Activated CD4-positive, alpha-beta T cell treated with anti-CD3 and anti-CD28 coated beads, Interleukin-2, amount 10 ng/mL, durations not matched to agents 24 days and 14 days (primary cell): ENCODE measurements around the gene FOXO4. TPM values are rescaled to one million over a fixed set of nuclear protein-coding genes. Genes with fewer than 3 reads are reported as not detected.

ENCODE experiments used
- DNase-seq: peaks from one replicate; pipeline ENCODE4 v3.0.0; 2022
- H3K27ac Mint-ChIP-seq: one replicate; pipeline ENCODE4 v1.8.0; 2022; ENCODE audit warnings: mild to moderate bottlenecking, mixed read lengths
- H3K27me3 Mint-ChIP-seq: one replicate; pipeline ENCODE4 v1.8.0; 2022; ENCODE audit warnings: mixed read lengths
- H3K36me3 Mint-ChIP-seq: one replicate; pipeline ENCODE4 v1.8.0; 2022; ENCODE audit warnings: low read depth, mild to moderate bottlenecking, mixed read lengths
- H3K4me1 Mint-ChIP-seq: one replicate; pipeline ENCODE4 v1.8.0; 2021; ENCODE audit warnings: mixed read lengths
- H3K4me3 Mint-ChIP-seq: one replicate; pipeline ENCODE4 v1.8.0; 2022; ENCODE audit warnings: mild to moderate bottlenecking, moderate library complexity, mixed read lengths
- H3K9me3 Mint-ChIP-seq: one replicate; pipeline ENCODE4 v1.8.0; 2021; ENCODE audit warnings: mixed read lengths
- intact Hi-C: fragments of 100-400 bp; cut with micrococcal nuclease; formaldehyde crosslinking; loops from one replicate; pipeline ENCODE4 v1.15.1; 2023
- total RNA-seq: library from RNA; stranded (reverse); gene quantifications from 2 replicates; pipeline ENCODE4 v1.2.3, GENCODE V29; 2022

The FOXO4 gene
- total RNA-seq, 1 donor from 2014 or later: 9.8 TPM

DNA sequence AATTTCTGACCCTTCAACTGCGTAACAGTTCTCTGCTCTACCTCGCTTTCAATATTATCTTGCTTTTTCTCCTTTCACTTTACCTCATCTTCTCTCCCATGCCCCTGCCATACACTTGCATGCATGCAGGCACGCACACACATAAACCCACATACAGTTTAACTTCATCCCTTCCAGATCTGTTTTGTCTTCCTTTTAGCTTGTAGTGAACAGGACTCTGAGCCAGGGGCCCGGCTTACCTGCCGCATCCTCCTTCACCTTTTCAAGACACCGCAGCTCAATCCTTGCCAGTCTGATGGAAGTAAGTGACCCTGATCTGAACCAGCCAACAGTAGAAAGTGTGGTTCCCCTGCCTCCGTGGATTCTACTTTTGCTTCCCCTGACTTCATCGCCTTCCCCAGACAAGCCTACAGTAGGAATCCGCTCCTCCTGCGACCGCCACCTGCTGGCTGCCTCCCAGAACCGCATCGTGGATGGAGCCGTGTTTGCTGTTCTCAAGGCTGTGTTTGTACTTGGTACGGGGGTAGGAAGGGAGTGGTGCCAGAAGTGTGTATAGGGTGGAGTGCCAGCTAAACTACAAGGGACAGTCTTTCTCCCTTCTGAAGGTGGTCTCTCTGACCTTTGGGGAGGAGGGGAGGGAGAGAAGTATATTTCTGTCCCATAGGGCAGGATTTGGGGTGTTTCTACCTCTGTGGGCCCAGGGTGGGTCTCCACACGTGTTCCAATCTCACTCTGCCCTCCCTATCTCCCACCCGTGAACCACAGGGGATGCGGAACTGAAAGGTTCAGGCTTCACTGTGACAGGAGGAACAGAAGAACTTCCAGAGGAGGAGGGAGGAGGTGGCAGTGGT is 33.5 kb downstream of the FOXO4 start:
- H3K27me3 Mint-ChIP-seq: no peaks in the 10 kb centered on the region
- H3K27ac Mint-ChIP-seq: peak overlapping the region; percentile 80
- H3K36me3 Mint-ChIP-seq: peaks cover 55% of the 10 kb centered on the region
- intact Hi-C loops: loop anchor here (1.0 kb wide), 2 partner anchors 31 to 61 kb away; partner anchors contain the start of gene SNX12
- peak; percentile 92 for DNase-seq
- peaks cover 16% of the 10 kb centered on the region for H3K4me1 Mint-ChIP-seq
- H3K4me3 Mint-ChIP-seq: peak overlapping the region; percentile 59
- no peaks in the 10 kb centered on the region for H3K9me3 Mint-ChIP-seq

- H3K27me3 Mint-ChIP-seq: no peaks in the 10 kb centered on the region
- H3K9me3 Mint-ChIP-seq: no peaks in the 10 kb centered on the region
- H3K36me3 Mint-ChIP-seq: peaks cover 59% of the 10 kb centered on the region
- intact Hi-C loops: no loop called here
- peak overlapping the region; percentile 11 for H3K27ac Mint-ChIP-seq
- DNase-seq: no peak
- no peak overlapping the region for H3K4me3 Mint-ChIP-seq
- H3K4me1 Mint-ChIP-seq: peaks cover 14% of the 10 kb centered on the region
Observed at GRCh38 chrX:71131510-71131909, 35.9 kb downstream of the FOXO4 start.

DNA sequence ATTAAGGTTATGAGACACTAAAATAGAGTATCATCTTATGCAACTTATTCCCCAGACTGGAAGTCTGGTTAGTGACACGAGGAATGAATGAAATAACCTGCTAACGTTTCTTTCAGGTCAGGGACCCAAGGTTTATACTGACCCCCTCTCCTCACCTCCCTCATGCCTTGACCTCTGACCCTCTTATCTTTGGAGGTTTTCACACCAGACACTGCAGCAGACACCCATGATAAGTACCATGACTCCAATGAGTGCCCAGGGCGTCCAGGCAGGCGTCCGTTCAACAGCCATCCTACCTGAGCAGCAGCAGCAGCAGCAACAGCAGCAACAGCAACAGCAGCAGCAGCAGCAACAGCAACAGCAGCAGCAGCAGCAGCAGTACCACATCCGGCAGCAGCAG is 44.8 kb downstream of the FOXO4 start:
- Mint-ChIP-seq H3K4me3 (no peak overlapping the region), H3K4me1 (peaks cover 4% of the 10 kb centered on the region), H3K36me3 (peaks cover 37% of the 10 kb centered on the region), H3K27me3 (no peaks in the 10 kb centered on the region), H3K27ac (no peak overlapping the region), H3K9me3 (no peaks in the 10 kb centered on the region)
- intact Hi-C loops: no loop called here
- DNase-seq: no peak

DNA sequence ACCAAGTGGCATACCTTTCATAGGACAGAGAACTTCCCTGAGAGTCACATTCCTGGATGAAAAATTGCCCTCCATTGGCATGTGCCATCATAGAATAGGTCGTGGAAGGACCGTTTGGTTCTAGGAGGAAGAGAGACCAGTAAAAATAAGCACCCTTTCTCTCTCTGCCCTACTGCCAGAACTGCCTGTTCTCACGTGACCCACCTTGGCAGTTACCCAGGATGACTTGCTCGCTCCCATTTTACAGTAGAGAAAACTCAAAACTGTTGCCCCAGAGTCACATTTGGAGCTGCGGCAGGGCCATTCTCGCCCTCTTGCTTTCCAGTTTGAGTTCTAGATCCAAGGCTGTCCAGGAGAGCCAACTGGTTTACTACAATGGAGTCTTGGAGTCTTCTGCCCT is 47.9 kb downstream of the FOXO4 start:
- Mint-ChIP-seq H3K27me3 (no peaks in the 10 kb centered on the region), H3K27ac (no peak overlapping the region), H3K9me3 (no peaks in the 10 kb centered on the region), H3K36me3 (peaks cover 17% of the 10 kb centered on the region), H3K4me1 (peaks cover 9% of the 10 kb centered on the region), H3K4me3 (no peak overlapping the region)
- no peak for DNase-seq
- intact Hi-C loops: no loop called here

DNA sequence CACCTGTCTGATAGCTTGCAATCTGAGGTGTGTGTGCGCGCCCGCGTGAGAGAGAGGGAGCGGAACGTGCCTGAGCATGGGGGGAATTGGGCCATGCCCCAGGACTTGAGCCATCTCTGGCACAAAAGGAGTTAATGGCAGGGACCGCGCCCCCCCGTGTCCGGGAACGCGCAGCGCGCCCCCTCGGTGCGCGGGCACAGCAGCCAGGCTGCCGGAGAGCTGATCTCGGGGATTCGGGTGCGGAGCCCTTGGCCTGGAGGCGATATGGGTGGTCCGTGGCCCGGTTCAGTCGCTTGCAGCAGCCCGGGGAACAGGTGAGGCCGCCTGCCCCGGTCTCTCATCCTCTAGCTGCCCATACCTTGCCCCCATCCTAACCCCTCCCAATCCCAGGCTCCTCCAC is 49.0 kb downstream of the FOXO4 start, which contains the start of gene NLGN3:
Gene NLGN3, plus strand, starts transcription at position 191 of the 400 bp plus-strand sequence. CDS start 2,909 bp downstream, outside the sequence.
- peaks cover 9% of the 10 kb centered on the region for H3K36me3 Mint-ChIP-seq
- no peak within 1 kb of the TSS for H3K4me3 Mint-ChIP-seq
- no peak within 1 kb of the TSS for H3K27ac Mint-ChIP-seq
- no peaks in the 10 kb centered on the region for H3K9me3 Mint-ChIP-seq
- intact Hi-C loops: no loop called here
- DNase-seq: no peak
- H3K27me3 Mint-ChIP-seq: no peaks in the 10 kb centered on the region
- peaks cover 5% of the 10 kb centered on the region for H3K4me1 Mint-ChIP-seq

GRCh38 chrX:71147496-71148277 is 52.0 kb downstream of the FOXO4 start:
- H3K27me3 Mint-ChIP-seq: no peaks in the 10 kb centered on the region
- H3K4me3 Mint-ChIP-seq: no peak overlapping the region
- no peak overlapping the region for H3K27ac Mint-ChIP-seq
- H3K4me1 Mint-ChIP-seq: peaks cover 5% of the 10 kb centered on the region
- intact Hi-C loops: no loop called here
- no peak for DNase-seq
- H3K9me3 Mint-ChIP-seq: no peaks in the 10 kb centered on the region
- H3K36me3 Mint-ChIP-seq: peaks cover 4% of the 10 kb centered on the region

DNA sequence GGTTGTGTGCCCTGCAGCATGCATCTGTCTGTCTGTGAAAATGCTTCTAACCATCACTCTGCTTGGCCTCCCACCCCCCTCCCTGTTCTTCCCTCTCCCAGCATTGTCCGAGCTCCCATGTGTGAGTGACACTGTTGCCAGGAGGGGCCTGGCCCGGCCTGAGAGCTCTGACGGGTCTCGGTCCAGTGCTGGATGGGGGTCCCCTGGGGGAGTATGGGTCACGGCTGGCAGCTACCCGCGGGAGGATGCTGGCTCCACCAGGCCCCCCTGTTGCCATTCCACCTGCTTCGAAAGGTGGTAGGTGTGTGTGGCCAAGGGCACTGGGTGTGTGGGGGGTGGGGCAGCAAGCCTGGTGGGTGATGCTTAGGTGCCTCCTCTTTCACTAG is 52.6 kb downstream of the FOXO4 start:
- no peak overlapping the region for H3K27ac Mint-ChIP-seq
- intact Hi-C loops: no loop called here
- no peaks in the 10 kb centered on the region for H3K27me3 Mint-ChIP-seq
- H3K9me3 Mint-ChIP-seq: no peaks in the 10 kb centered on the region
- DNase-seq: no peak
- peaks cover 5% of the 10 kb centered on the region for H3K4me1 Mint-ChIP-seq
- H3K4me3 Mint-ChIP-seq: no peak overlapping the region
- H3K36me3 Mint-ChIP-seq: peaks cover 2% of the 10 kb centered on the region

- DNase-seq: no peak
- H3K36me3 Mint-ChIP-seq: peaks cover 5% of the 10 kb centered on the region
- H3K27me3 Mint-ChIP-seq: no peaks in the 10 kb centered on the region
- intact Hi-C loops: no loop called here
- H3K27ac Mint-ChIP-seq: no peak overlapping the region
- no peak overlapping the region for H3K4me3 Mint-ChIP-seq
- peaks cover 4% of the 10 kb centered on the region for H3K4me1 Mint-ChIP-seq
- no peaks in the 10 kb centered on the region for H3K9me3 Mint-ChIP-seq
Observed at GRCh38 chrX:71151366-71151765, 55.7 kb downstream of the FOXO4 start.

Other genes with a start within 250 kb of the FOXO4 start
- not detected in 2 replicates for gene TEX11, start 187.1 kb upstream of the FOXO4 start, total RNA-seq
- not detected in 2 replicates for gene SLC7A3, start 164.8 kb upstream of the FOXO4 start, total RNA-seq
- gene SNX12, start 27.5 kb upstream of the FOXO4 start, total RNA-seq: 56.0 and 57.1 TPM in 2 replicates
- 17.9 and 24.9 TPM in 2 replicates for gene CXorf65, start 10.9 kb downstream of the FOXO4 start, total RNA-seq
- 337 and 348 TPM in 2 replicates for gene IL2RG, start 15.7 kb downstream of the FOXO4 start, total RNA-seq
- gene MED12, start 22.7 kb downstream of the FOXO4 start, total RNA-seq: 61.0 and 65.9 TPM in 2 replicates
- 1.0 and 1.1 TPM in 2 replicates for gene NLGN3, start 49.0 kb downstream of the FOXO4 start, total RNA-seq
- gene GJB1, start 127.4 kb downstream of the FOXO4 start, total RNA-seq: not detected in 2 replicates
- gene ZMYM3, start 158.3 kb downstream of the FOXO4 start, total RNA-seq: 16.9 and 20.1 TPM in 2 replicates
- gene NONO, start 187.8 kb downstream of the FOXO4 start, total RNA-seq: 580 and 605 TPM in 2 replicates
- 6.4 and 7.3 TPM in 2 replicates for gene ITGB1BP2, start 205.9 kb downstream of the FOXO4 start, total RNA-seq